Activated CD8-positive, alpha-beta memory T cell treated with anti-CD3 and anti-CD28 coated beads, Interleukin-2, amount 50 U/mL, for 48 hours (primary cell): ENCODE results near the gene RRP1.

Experiments used
- DNase-seq: peaks from one replicate; pipeline ENCODE4 v3.0.0-alpha.2; 2020

Gene RRP1

GRCh38 chr21:43777953-43778352, 11.4 kb upstream of the RRP1 start:
- DNase-seq: no peak

- no peak for DNase-seq
These were observed 10.7 kb upstream of the RRP1 start for GRCh38 chr21:43778469-43779335.

- DNase-seq: no peak
These were observed 9.7 kb upstream of the RRP1 start for GRCh38 chr21:43779660-43780059.

- DNase-seq: no peak
These were observed 7.5 kb upstream of the RRP1 start for GRCh38 chr21:43781846-43782245.

- no peak for DNase-seq
These were observed 6.8 kb upstream of the RRP1 start for GRCh38 chr21:43782431-43783097.

- DNase-seq: no peak
These were observed 6.2 kb upstream of the RRP1 start for GRCh38 chr21:43783098-43783700.

- DNase-seq: no peak
These were observed 4.2 kb upstream of the RRP1 start for GRCh38 chr21:43785134-43785533.

GRCh38 chr21:43786300-43786806, 3.0 kb upstream of the RRP1 start:
- no peak for DNase-seq

GRCh38 chr21:43786807-43787440, 2.5 kb upstream of the RRP1 start:
- DNase-seq: no peak

GRCh38 chr21:43790010-43790524, 690 bp downstream of the RRP1 start:
- no peak for DNase-seq

- DNase-seq: no peak
These were observed 3.0 kb downstream of the RRP1 start for GRCh38 chr21:43792406-43792805.

- DNase-seq: no peak
These were observed 3.9 kb downstream of the RRP1 start for GRCh38 chr21:43793243-43793642.

GRCh38 chr21:43794311-43794710, 4.9 kb downstream of the RRP1 start:
- DNase-seq: no peak

GRCh38 chr21:43794857-43795256, 5.5 kb downstream of the RRP1 start:
- no peak for DNase-seq

- DNase-seq: no peak
These were observed 8.0 kb downstream of the RRP1 start for GRCh38 chr21:43797415-43797814.

GRCh38 chr21:43797925-43798715, 8.7 kb downstream of the RRP1 start:
- no peak for DNase-seq

- no peak for DNase-seq
These were observed 10.0 kb downstream of the RRP1 start for GRCh38 chr21:43799301-43799840.

GRCh38 chr21:43800124-43800523, 10.7 kb downstream of the RRP1 start:
- DNase-seq: no peak

GRCh38 chr21:43800566-43800965, 11.2 kb downstream of the RRP1 start:
- DNase-seq: no peak

- DNase-seq: no peak
These were observed 11.8 kb downstream of the RRP1 start for GRCh38 chr21:43801006-43801783.

- no peak for DNase-seq
These were observed 13.4 kb downstream of the RRP1 start for GRCh38 chr21:43802713-43803313.
